NCI-H226 (cell line): ENCODE measurements around the gene LIMS2.
A peak's percentile ranks its signal among the peaks of the same experiment; 100 is the strongest.

Experiments
- DNase-seq: peaks from one replicate; pipeline ENCODE4 v3.0.0-alpha.2; 2015

Gene LIMS2

GRCh38 chr2:127675331-127676261 is at the start of gene LIMS2:
Gene LIMS2, minus strand, starts transcription at chr2:127675530. Its CDS starts 506 bp downstream, at chr2:127675024.
- DNase-seq = peak; percentile 43

GRCh38 chr2:127722807-127723206 is 47.5 kb upstream of the LIMS2 start:
- no peak for DNase-seq

- DNase-seq = peak; percentile 14
These were observed 46.6 kb upstream of the LIMS2 start for GRCh38 chr2:127721978-127722355.

- DNase-seq = peak; percentile 19
These were observed 46.1 kb upstream of the LIMS2 start for GRCh38 chr2:127721311-127721977.

GRCh38 chr2:127719301-127720218 is 44.2 kb upstream of the LIMS2 start:
- no peak for DNase-seq

GRCh38 chr2:127718271-127718670 is 42.9 kb upstream of the LIMS2 start:
- DNase-seq = no peak

GRCh38 chr2:127715778-127716449 is 40.6 kb upstream of the LIMS2 start:
- DNase-seq = no peak

- no peak for DNase-seq
These were observed 38.2 kb upstream of the LIMS2 start for GRCh38 chr2:127713562-127713961.

GRCh38 chr2:127712999-127713398 is 37.7 kb upstream of the LIMS2 start:
- no peak for DNase-seq

GRCh38 chr2:127709336-127709735 is 34.0 kb upstream of the LIMS2 start:
- DNase-seq = no peak

- no peak for DNase-seq
These were observed 32.7 kb upstream of the LIMS2 start for GRCh38 chr2:127707890-127708648.

- no peak for DNase-seq
These were observed 31.1 kb upstream of the LIMS2 start for GRCh38 chr2:127706215-127706990.

GRCh38 chr2:127705391-127706065 is 30.2 kb upstream of the LIMS2 start:
- DNase-seq = no peak

- no peak for DNase-seq
These were observed 29.5 kb upstream of the LIMS2 start for GRCh38 chr2:127704641-127705390.

GRCh38 chr2:127703282-127703681 is 28.0 kb upstream of the LIMS2 start:
- DNase-seq = no peak

- no peak for DNase-seq
These were observed 27.2 kb upstream of the LIMS2 start for GRCh38 chr2:127702395-127703009.

GRCh38 chr2:127701651-127702394 is 26.5 kb upstream of the LIMS2 start:
- DNase-seq = peak; percentile 67

GRCh38 chr2:127701193-127701650 is 25.9 kb upstream of the LIMS2 start, which contains the start of gene SFT2D3:
Gene SFT2D3, plus strand, starts transcription at chr2:127701497. Its CDS starts 32 bp downstream, at chr2:127701529.
- peak; percentile 90 for DNase-seq
